ENCODE measurements around the gene ZFP91. TPM values are rescaled to one million over a fixed set of nuclear protein-coding genes. Genes with fewer than 3 reads are reported as not detected.

The ZFP91 gene
- total RNA-seq, 1 experiment from 2014 or later, result 58.6 TPM

DNA sequence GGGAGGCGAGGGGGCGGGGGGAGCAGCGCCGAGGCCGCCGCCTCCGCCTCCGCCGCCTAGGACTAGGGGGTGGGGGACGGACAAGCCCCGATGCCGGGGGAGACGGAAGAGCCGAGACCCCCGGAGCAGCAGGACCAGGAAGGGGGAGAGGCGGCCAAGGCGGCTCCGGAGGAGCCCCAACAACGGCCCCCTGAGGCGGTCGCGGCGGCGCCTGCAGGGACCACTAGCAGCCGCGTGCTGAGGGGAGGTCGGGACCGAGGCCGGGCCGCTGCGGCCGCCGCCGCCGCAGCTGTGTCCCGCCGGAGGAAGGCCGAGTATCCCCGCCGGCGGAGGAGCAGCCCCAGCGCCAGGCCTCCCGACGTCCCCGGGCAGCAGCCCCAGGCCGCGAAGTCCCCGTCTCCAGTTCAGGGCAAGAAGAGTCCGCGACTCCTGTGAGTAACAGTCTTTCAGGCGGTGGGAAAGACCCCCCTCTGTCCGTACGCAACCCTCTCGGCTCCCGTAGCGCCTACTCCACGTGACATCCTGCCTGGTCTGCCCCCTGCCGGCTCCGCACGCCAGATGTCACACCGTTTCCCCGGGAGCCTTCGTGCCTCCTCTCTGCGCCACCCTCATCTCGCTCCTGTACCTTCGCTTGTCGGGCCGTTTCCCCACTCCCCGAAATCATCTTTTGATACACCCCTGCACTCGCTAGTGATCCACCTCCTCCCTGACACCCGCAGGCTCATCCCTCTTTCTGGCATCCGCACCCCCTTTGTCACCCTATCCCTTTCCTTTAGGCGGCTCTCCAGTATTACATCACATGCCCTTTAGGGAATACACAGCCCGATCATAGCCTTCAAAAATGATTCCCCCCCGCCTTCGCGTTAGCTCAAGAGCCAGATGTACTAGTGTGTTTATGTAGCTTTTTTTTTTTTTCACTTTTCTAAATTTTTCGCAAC lies 598 bp downstream of the ZFP91 start (continued):
- TF ChIP-seq, protein P1, sequence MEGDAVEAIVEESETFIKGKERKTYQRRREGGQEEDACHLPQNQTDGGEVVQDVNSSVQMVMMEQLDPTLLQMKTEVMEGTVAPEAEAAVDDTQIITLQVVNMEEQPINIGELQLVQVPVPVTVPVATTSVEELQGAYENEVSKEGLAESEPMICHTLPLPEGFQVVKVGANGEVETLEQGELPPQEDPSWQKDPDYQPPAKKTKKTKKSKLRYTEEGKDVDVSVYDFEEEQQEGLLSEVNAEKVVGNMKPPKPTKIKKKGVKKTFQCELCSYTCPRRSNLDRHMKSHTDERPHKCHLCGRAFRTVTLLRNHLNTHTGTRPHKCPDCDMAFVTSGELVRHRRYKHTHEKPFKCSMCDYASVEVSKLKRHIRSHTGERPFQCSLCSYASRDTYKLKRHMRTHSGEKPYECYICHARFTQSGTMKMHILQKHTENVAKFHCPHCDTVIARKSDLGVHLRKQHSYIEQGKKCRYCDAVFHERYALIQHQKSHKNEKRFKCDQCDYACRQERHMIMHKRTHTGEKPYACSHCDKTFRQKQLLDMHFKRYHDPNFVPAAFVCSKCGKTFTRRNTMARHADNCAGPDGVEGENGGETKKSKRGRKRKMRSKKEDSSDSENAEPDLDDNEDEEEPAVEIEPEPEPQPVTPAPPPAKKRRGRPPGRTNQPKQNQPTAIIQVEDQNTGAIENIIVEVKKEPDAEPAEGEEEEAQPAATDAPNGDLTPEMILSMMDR (IDR thresholded peaks at IDR 0.05 in 2 of 3, conservative IDR thresholded peaks at IDR 0.05 in 1 of 3; ENCODE audit: borderline replicate concordance in 1 of 3, insufficient read depth in 1 of 3, low read depth in 2 of 3, low read length in 2 of 3), result peak; percentile 28 to 77 (median 66); a peak in 5 of 6 replicates
- no peak for TF ChIP-seq EGR1 (IDR thresholded peaks at IDR 0.05; ENCODE audit: low read depth)
- peak; percentile 51 for TF ChIP-seq TCF7L2 (IDR thresholded peaks at IDR 0.05; ENCODE audit: borderline replicate concordance, extremely low read depth, insufficient read depth, insufficient read length)

DNA sequence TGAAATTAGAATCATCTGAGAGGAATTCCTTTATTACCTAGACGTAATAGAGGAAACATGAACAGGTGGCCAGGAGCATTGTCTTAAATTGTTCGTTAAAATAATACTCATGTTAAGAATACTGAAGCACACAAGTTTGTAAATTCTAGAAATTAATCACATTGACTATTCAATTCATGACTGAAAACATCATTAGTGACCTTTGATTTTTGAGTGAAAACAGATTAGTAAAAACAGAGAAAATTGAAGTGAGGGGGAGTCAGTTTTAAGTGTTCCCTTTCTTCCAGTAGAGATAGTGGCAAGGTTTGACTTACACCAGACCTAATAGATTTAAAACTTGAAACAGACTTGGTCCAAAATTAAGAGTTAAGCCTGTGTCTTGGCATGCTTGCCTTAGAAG lies 1.4 kb downstream of the ZFP91 start:
- H3K27ac ChIP-seq (ENCODE audit: low read depth, low read length), result no peak overlapping the region; the same call in 1 of the 2 replicates
- TSS peak; percentile 51 for BruUV-seq (replicated peaks)
- H3K79me2 ChIP-seq (ENCODE audit: insufficient read depth, low read length), result peaks cover 71% of the 10 kb centered on the region
- no peak overlapping the region for H2AFZ ChIP-seq (ENCODE audit: low read depth, low read length, poor library complexity, severe bottlenecking)
- H3K4me1 ChIP-seq (ENCODE audit: control insufficient read depth in 1 of 2, insufficient read depth in 2 of 2, low read length in 2 of 2), result peaks cover 15 to 23% of the 10 kb centered on the region in 2 experiments
- DNase-seq (ENCODE audit: low read depth, low spot score), result no peak
- no peak for ATAC-seq
- H3K9ac ChIP-seq (ENCODE audit: low read length), result peak overlapping the region; percentile 93
- H3K4me2 ChIP-seq (ENCODE audit: low read length), result peak overlapping the region; percentile 79
- H3K27me3 ChIP-seq (ENCODE audit: insufficient read depth, low read length), result no peaks in the 10 kb centered on the region
- intact Hi-C loops (cut with micrococcal nuclease), result loop anchor here (5.0 kb wide), 1 partner anchor 37 kb away; no protein-coding TSS in a partner anchor
- H4K20me1 ChIP-seq (ENCODE audit: insufficient read depth), result peaks cover 13% of the 10 kb centered on the region; the same call in 1 of the 2 replicates
- ChIA-PET POLR2A (no interaction called here), CTCF (interaction anchor here (1.1 kb wide), 1 partner anchor 50 kb away, joined by 4 read pairs; no protein-coding TSS in a partner anchor), RAD21 (ENCODE audit: low non-redundant PET in 1 of 2, low total read pairs in 2 of 2, uncharacterized antibody in 2 of 2, unreplicated experiment in 2 of 2) (no interaction called here)
- peak overlapping the region; percentile 78 to 88 for H3K4me3 ChIP-seq (replicated peaks in 1 of 2; ENCODE audit: low read depth in 1 of 2, low read length in 2 of 2)
- no peaks in the 10 kb centered on the region for H3K9me2 ChIP-seq (ENCODE audit: insufficient read depth)
- H3K36me3 ChIP-seq (ENCODE audit: control insufficient read depth in 1 of 2, insufficient read depth in 2 of 2, low read length in 2 of 2), result no peaks in the 10 kb centered on the region
- no peaks in the 10 kb centered on the region for H3K9me3 ChIP-seq (ENCODE audit: control insufficient read depth in 1 of 2, insufficient read depth in 1 of 2, low read depth in 1 of 2, low read length in 2 of 2)
- TF ChIP-seq, protein P2, sequence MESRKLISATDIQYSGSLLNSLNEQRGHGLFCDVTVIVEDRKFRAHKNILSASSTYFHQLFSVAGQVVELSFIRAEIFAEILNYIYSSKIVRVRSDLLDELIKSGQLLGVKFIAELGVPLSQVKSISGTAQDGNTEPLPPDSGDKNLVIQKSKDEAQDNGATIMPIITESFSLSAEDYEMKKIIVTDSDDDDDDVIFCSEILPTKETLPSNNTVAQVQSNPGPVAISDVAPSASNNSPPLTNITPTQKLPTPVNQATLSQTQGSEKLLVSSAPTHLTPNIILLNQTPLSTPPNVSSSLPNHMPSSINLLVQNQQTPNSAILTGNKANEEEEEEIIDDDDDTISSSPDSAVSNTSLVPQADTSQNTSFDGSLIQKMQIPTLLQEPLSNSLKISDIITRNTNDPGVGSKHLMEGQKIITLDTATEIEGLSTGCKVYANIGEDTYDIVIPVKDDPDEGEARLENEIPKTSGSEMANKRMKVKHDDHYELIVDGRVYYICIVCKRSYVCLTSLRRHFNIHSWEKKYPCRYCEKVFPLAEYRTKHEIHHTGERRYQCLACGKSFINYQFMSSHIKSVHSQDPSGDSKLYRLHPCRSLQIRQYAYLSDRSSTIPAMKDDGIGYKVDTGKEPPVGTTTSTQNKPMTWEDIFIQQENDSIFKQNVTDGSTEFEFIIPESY (IDR thresholded peaks at IDR 0.05; ENCODE audit: extremely low read depth, insufficient replicate concordance, low read length), result no peak
- no peak for TF ChIP-seq EZH2 (IDR thresholded peaks at IDR 0.05)
- TF ChIP-seq JUND (IDR thresholded peaks at IDR 0.05), result no peak
- no peak for TF ChIP-seq ZFX (IDR thresholded peaks at IDR 0.05)
- TF ChIP-seq, protein P3, sequence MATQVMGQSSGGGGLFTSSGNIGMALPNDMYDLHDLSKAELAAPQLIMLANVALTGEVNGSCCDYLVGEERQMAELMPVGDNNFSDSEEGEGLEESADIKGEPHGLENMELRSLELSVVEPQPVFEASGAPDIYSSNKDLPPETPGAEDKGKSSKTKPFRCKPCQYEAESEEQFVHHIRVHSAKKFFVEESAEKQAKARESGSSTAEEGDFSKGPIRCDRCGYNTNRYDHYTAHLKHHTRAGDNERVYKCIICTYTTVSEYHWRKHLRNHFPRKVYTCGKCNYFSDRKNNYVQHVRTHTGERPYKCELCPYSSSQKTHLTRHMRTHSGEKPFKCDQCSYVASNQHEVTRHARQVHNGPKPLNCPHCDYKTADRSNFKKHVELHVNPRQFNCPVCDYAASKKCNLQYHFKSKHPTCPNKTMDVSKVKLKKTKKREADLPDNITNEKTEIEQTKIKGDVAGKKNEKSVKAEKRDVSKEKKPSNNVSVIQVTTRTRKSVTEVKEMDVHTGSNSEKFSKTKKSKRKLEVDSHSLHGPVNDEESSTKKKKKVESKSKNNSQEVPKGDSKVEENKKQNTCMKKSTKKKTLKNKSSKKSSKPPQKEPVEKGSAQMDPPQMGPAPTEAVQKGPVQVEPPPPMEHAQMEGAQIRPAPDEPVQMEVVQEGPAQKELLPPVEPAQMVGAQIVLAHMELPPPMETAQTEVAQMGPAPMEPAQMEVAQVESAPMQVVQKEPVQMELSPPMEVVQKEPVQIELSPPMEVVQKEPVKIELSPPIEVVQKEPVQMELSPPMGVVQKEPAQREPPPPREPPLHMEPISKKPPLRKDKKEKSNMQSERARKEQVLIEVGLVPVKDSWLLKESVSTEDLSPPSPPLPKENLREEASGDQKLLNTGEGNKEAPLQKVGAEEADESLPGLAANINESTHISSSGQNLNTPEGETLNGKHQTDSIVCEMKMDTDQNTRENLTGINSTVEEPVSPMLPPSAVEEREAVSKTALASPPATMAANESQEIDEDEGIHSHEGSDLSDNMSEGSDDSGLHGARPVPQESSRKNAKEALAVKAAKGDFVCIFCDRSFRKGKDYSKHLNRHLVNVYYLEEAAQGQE (IDR thresholded peaks at IDR 0.05; ENCODE audit: low read depth), result no peak
- no peak for TF ChIP-seq TCF7L2 (IDR thresholded peaks at IDR 0.05; ENCODE audit: borderline replicate concordance, extremely low read depth, insufficient read depth, insufficient read length)
- no peak for TF ChIP-seq CEBPB (IDR thresholded peaks at IDR 0.05; ENCODE audit: low read depth)
- TF ChIP-seq FOSL1 (IDR thresholded peaks at IDR 0.05; ENCODE audit: low read depth), result no peak
- TF ChIP-seq, protein P4, sequence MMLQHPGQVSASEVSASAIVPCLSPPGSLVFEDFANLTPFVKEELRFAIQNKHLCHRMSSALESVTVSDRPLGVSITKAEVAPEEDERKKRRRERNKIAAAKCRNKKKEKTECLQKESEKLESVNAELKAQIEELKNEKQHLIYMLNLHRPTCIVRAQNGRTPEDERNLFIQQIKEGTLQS (IDR thresholded peaks at IDR 0.05), result no peak
- no peak for TF ChIP-seq YY1 (IDR thresholded peaks at IDR 0.05; ENCODE audit: extremely low read depth, insufficient replicate concordance, low read depth, low read length)
- no peak; the same call in 1 of the 2 replicates for TF ChIP-seq SIN3A (IDR thresholded peaks at IDR 0.05; ENCODE audit: low read depth)
- no peak for TF ChIP-seq POLR2A (IDR thresholded peaks at IDR 0.05; ENCODE audit: borderline replicate concordance, extremely low read depth, insufficient read depth, insufficient read length)
- TF ChIP-seq ZNF274 (IDR thresholded peaks at IDR 0.05; ENCODE audit: low read depth, low read length), result no peak
